GM18505 (cell line): ENCODE results near the gene PHF19.

Experiments used
- ATAC-seq: cut with Tn5 transposase; IDR thresholded peaks from one replicate; pipeline ENCODE4 v1.9.1; 2021; ENCODE audit not compliant: unreplicated experiment
- POLR2A ChIP-seq: IDR thresholded peaks from 4 replicates; pipeline ENCODE4 v1.6.1; 2011; ENCODE audit warnings: borderline replicate concordance; ENCODE audit not compliant: insufficient read depth, insufficient read length; ENCODE audit errors: extremely low read depth

The PHF19 gene

DNA sequence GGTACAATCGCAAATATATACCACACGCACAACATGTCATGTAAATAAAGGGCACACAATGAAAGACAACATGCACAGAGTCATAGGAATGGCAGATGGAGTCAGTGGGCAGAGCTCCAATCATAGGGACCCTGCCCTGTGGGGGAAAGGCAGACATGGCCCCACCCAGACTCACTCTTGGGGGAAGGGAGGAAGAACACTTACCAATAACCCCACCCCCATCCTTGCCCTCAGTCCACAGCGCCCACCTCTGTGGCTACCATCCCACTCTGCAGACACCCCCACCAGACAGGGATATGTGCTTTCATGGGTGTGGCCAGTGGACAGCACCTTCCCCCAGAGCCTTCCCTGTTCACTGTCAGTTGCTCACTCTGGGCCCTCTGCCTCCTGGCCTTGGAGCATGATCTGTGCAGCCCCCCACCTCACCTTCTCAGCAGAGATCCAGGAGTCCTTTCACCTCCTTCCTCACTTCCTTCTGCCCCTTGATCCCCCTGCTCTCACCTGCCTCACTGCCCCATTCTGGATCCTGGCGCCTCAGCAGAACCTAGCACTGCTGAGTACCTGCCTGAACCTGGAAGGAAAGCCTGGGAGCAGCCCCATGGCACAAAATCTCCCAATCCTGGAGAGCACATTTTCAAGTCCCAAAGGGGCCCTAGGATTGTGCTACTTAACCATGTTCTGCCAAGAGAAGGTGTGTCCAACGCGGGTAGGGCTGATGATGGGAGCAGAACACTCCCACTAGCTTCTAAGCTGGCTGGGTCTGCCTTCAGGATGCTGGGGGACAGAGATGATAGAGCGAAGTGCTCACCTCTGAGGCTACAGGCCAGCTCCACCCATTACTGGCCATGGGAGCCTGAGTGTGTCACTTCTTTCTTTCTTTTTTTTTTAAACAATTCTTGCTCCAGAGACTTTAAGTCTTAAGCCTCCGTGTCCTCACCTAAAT is 1.5 kb upstream of the PHF19 start:
- TF ChIP-seq POLR2A: peak; percentile 46
- ATAC-seq: no peak

DNA sequence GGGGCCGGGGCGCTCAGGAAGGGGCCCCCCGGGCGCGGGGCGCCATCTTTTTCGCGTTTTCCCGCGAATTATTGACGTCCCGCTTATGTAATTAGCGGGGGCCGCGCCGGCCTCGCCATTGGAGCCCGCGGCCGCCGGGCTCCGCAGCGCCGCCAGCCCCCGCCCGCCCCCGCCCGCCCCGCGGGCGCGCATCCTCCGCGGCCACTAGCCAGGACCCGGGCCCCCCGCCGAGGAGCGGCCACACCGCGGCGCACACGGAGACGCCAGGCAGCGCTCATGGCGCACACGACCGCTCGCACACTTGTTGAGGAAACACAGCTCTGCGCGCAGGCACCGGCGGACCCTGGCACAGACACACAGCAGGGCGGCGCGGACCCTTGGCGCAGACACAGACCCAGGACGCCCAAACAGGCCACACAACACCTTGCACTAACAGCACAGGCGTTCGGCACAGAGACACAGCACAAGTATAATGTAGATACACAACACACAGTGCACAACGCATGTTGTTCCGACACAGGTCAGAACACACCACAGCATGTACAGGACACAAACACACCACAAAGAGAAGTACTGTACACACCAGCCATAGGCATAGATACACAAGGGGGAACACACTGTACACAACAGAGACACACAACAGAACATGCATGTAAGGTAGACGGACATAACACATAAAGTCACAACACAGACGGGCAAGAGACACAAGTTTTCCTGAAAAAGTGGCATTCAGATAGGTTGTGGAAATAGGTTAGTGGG is 467 bp upstream of the PHF19 start:
- ATAC-seq: peak; percentile 44
- peak; percentile 75 for TF ChIP-seq POLR2A

GRCh38 chr9:120875954-120876841 is 790 bp downstream of the PHF19 start:
- TF ChIP-seq POLR2A: peak; percentile 71
- peak; percentile 64 for ATAC-seq

- no peak for ATAC-seq
- TF ChIP-seq POLR2A: no peak
These were observed 1.4 kb downstream of the PHF19 start for GRCh38 chr9:120875643-120875953.

DNA sequence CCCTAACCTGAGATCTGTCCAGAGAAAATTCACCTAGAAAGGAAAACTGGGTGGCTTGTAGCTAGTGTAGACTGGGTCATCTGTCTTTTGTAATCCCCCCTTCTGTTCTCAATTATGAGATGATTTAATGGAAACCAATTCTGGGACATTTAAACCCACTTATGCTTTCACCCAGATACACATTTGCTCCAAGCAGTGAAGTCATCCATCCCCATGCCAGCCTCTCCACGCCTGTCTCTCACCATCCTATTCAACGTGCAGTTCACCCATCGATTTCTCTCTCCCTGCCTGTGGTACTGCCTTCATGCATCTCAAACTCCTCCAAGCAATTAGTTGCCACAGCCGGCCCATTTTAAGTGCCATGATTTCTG is 1.8 kb downstream of the PHF19 start:
- ATAC-seq: no peak
- TF ChIP-seq POLR2A: no peak

DNA sequence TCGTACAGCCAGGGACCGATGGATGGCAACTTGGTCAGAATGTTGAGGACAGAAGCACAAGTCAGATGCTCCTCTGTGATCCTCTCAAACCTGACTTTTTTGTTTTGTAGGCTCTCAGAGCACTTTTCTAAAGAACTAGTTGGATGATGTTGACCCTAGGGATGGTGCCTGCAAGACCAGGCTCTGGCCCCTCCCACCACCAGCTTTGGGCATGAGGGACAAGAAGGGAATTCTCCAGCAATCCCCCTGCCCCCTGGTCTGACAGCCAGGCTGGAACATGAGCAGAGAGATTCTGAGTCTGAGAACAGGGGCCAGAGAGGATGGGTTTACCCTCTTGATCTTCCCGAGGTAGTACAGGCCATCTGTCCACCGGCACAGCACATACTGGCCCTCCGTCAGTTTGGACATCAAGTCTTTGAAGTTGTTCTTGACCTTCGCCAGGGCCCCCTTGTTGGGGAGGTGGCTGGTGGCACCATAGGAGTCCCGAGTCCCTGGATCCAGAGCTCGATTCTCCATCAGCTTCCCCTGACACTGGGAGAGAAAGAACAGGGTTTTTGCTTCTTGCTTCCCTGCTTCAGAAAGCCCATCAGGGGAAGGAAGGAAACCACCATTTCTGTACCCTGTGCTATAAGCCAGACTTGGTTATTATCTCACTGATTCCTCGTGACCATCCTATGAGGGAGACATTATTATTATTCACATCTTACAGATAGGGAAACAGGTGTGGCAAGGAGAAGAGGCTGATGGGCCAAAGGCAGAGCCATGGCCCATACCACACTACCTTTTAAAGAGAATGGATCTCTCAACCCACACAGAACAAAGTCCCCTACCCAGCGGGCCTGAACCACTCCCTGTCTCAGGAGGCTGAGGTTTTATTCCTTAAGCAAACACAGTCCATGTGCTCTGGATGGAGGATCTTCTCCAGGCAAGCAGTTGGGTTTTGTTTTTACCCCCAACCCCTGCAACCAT is 2.5 kb downstream of the PHF19 start:
- no peak for TF ChIP-seq POLR2A
- no peak for ATAC-seq

DNA sequence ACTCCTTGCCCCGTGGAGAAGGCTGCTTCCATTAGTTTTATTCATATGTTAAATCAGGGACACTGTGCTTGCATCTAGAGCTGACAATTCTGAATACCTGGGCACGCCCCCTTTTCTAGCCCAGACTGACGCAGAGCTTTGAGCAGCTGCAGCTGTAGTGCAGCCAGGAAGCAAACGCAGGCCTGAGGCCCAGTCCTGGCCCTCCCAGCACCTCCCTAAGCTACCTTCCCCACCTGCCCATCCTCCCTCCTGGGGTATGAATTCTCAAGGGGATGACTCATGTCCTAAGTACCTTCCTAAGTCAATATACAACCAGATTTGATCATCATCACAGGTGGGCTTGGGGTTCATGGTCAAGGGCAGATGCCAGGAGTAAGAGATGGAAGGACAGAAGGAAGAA is 3.5 kb downstream of the PHF19 start:
- TF ChIP-seq POLR2A: no peak
- no peak for ATAC-seq

GRCh38 chr9:120872791-120873502 is 4.0 kb downstream of the PHF19 start:
- no peak for ATAC-seq
- no peak for TF ChIP-seq POLR2A

DNA sequence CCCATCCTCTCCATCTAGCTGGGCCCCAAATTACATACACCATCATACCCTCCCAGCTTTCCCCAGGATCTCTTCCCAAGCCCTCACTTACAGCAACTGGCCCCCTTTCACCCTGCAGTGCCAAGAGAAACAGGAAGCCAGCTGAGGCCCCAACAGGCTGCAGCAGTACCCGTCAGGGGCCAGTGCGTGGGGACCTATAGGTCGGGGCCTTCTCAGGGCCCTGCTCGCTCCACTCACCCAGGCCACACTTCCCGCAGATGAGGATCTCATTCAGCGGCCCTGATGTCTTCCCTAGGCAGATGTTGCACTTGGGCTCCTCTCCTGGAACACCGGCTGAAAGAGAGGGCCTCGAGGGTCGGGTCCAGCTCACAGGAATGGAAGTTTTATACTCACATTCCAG is 6.8 kb downstream of the PHF19 start:
- no peak for TF ChIP-seq POLR2A
- ATAC-seq: no peak

DNA sequence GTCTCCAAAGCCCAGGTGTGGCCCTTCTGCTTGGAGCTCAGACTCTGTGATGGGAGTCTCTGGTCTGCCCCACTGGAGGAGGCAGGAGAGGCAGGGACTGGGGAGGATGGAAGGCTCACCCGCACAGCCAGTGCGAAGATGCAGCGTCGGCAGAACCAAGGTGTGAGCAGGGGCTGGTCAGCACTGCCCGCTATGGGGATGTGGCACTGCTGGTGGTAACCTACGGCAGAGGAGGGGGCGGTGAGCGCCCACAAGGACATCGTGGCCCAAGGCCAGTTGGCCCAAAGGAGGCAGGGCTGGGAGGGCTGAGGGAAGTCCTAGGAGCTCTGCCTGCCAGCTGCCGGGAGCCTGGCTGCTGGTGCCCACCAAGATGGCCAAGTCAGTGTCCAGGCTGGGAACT is 7.3 kb downstream of the PHF19 start:
- no peak for ATAC-seq
- no peak for TF ChIP-seq POLR2A

- no peak for TF ChIP-seq POLR2A
- no peak for ATAC-seq
These were observed 7.7 kb downstream of the PHF19 start for GRCh38 chr9:120869360-120869687.
